Nephron progenitor cell (in vitro differentiated cells): Measurements from ENCODE around the gene ITPR1.

Experiments
- DNase-seq: peaks from one replicate; pipeline ENCODE4 v3.0.0; 2021
- H3K27ac Mint-ChIP-seq: 2 replicates; pipeline ENCODE4 v1.8.0; 2021; ENCODE audit warnings: mild to moderate bottlenecking, moderate library complexity, mixed read lengths
- H3K27me3 Mint-ChIP-seq: 2 replicates; pipeline ENCODE4 v1.8.0; 2021; ENCODE audit warnings: mild to moderate bottlenecking, low read depth, mixed read lengths; ENCODE audit not compliant: poor library complexity
- H3K36me3 Mint-ChIP-seq: 2 replicates; pipeline ENCODE4 v1.8.0; 2021; ENCODE audit warnings: low read depth, mixed read lengths
- H3K4me1 Mint-ChIP-seq: 2 replicates; pipeline ENCODE4 v1.8.0; 2021; ENCODE audit warnings: mixed read lengths
- H3K4me3 Mint-ChIP-seq: 2 replicates; pipeline ENCODE4 v1.8.0; 2021; ENCODE audit warnings: mild to moderate bottlenecking, moderate library complexity, mixed read lengths
- H3K9me3 Mint-ChIP-seq: 2 replicates; pipeline ENCODE4 v1.8.0; 2021; ENCODE audit warnings: mild to moderate bottlenecking, moderate library complexity, mixed read lengths
- TF ChIP-seq, protein P1 (sequence below): fragments of 200-600 bp; sonication (generic); IDR thresholded peaks from 2 replicates; pipeline ENCODE4 v1.5.0; 2021; ENCODE audit warnings: antibody characterized with exemption

ITPR1 gene

DNA sequence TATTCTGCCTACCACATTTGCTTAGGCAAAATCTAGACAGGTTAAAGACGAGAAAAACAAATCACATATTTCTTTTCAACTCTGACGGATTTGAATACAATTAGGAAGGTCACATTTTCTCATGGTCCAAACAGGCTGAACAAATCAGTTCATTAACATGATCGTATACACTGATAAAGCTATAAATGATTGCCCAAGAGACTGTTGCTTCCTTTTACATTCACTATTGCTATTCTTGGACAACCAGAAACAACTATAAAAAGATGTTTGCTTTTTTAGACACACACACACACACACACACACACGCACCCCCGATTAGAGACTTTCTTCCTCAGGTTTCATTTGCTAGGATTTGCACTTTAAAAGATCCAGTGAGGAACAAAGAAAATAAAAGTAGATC is 363.8 kb downstream of the ITPR1 start:
- Mint-ChIP-seq H3K27ac (no peak overlapping the region), H3K36me3 (peaks cover 40% of the 10 kb centered on the region), H3K4me3 (no peak overlapping the region), H3K9me3 (peaks cover 32% of the 10 kb centered on the region), H3K4me1 (peaks cover 11% of the 10 kb centered on the region), H3K27me3 (no peaks in the 10 kb centered on the region)
- TF ChIP-seq, protein P1, sequence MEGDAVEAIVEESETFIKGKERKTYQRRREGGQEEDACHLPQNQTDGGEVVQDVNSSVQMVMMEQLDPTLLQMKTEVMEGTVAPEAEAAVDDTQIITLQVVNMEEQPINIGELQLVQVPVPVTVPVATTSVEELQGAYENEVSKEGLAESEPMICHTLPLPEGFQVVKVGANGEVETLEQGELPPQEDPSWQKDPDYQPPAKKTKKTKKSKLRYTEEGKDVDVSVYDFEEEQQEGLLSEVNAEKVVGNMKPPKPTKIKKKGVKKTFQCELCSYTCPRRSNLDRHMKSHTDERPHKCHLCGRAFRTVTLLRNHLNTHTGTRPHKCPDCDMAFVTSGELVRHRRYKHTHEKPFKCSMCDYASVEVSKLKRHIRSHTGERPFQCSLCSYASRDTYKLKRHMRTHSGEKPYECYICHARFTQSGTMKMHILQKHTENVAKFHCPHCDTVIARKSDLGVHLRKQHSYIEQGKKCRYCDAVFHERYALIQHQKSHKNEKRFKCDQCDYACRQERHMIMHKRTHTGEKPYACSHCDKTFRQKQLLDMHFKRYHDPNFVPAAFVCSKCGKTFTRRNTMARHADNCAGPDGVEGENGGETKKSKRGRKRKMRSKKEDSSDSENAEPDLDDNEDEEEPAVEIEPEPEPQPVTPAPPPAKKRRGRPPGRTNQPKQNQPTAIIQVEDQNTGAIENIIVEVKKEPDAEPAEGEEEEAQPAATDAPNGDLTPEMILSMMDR, result no peak
- DNase-seq, result no peak

GRCh38 chr3:4859788-4860187 is 366.6 kb downstream of the ITPR1 start:
- TF ChIP-seq, protein P1, result no peak
- no peaks in the 10 kb centered on the region for H3K27me3 Mint-ChIP-seq
- no peak overlapping the region for H3K4me3 Mint-ChIP-seq
- H3K9me3 Mint-ChIP-seq, result peaks cover 38% of the 10 kb centered on the region
- H3K36me3 Mint-ChIP-seq, result peaks cover 45% of the 10 kb centered on the region
- no peak for DNase-seq
- H3K4me1 Mint-ChIP-seq, result no peaks in the 10 kb centered on the region
- no peak overlapping the region for H3K27ac Mint-ChIP-seq

GRCh38 chr3:4862973-4863372 is 369.8 kb downstream of the ITPR1 start:
- H3K4me1 Mint-ChIP-seq, result peaks cover 15% of the 10 kb centered on the region
- DNase-seq, result no peak
- TF ChIP-seq, protein P1, result no peak
- peaks cover 26% of the 10 kb centered on the region for H3K9me3 Mint-ChIP-seq
- no peaks in the 10 kb centered on the region for H3K27me3 Mint-ChIP-seq
- peaks cover 24% of the 10 kb centered on the region for H3K36me3 Mint-ChIP-seq
- no peak overlapping the region for H3K27ac Mint-ChIP-seq
- H3K4me3 Mint-ChIP-seq, result no peak overlapping the region

GRCh38 chr3:4864503-4864902 is 371.4 kb downstream of the ITPR1 start:
- TF ChIP-seq, protein P1, result no peak

DNA sequence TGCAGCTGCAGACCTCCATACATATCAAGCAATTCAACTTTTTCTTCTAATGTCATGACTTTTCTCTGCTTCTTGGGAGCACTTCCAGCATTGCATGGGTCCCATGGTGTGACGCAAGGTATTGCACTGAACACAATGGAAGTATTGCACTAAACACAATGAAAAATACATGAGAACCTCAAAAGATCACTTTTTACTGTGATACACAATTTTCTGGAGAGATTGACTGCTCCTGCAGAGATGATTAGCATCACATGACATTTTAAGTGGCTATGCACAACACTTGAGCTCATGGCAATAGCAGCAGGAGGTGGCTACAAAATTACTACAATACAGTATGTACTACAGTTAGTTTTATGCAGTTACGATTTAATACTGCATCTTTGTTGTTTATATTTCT is 372.6 kb downstream of the ITPR1 start:
- TF ChIP-seq, protein P1, result no peak

More at GRCh38 chr3:4864503-4864902, 371.4 kb downstream of the ITPR1 start:
- H3K4me3 Mint-ChIP-seq, result no peak overlapping the region
- no peaks in the 10 kb centered on the region for H3K27me3 Mint-ChIP-seq
- no peak for DNase-seq
- peaks cover 24% of the 10 kb centered on the region for H3K9me3 Mint-ChIP-seq
- peaks cover 18% of the 10 kb centered on the region for H3K36me3 Mint-ChIP-seq
- H3K4me1 Mint-ChIP-seq, result peaks cover 20% of the 10 kb centered on the region
- H3K27ac Mint-ChIP-seq, result no peak overlapping the region

GRCh38 chr3:4866866-4867265 is 373.7 kb downstream of the ITPR1 start:
- Mint-ChIP-seq H3K4me3 (no peak overlapping the region), H3K36me3 (peaks cover 5% of the 10 kb centered on the region), H3K9me3 (peaks cover 7% of the 10 kb centered on the region), H3K4me1 (peaks cover 20% of the 10 kb centered on the region), H3K27ac (no peak overlapping the region), H3K27me3 (no peaks in the 10 kb centered on the region)
- TF ChIP-seq, protein P1, result no peak
- no peak for DNase-seq

More for the DNA sequence above, 372.6 kb downstream of the ITPR1 start:
- Mint-ChIP-seq H3K4me3 (no peak overlapping the region), H3K4me1 (peaks cover 20% of the 10 kb centered on the region), H3K36me3 (peaks cover 12% of the 10 kb centered on the region), H3K9me3 (peaks cover 17% of the 10 kb centered on the region), H3K27me3 (no peaks in the 10 kb centered on the region), H3K27ac (no peak overlapping the region)
- DNase-seq, result no peak
